Stimulated activated CD4-positive, alpha-beta T cell treated with anti-CD3 and anti-CD28 coated beads, Interleukin-15, amount 100 ng/mL, for 24 hours (primary cell): ENCODE data around the gene PPIE.

Source experiments
- DNase-seq: peaks from one replicate; pipeline ENCODE4 v3.0.0-alpha.2; 2020

The PPIE gene

DNA sequence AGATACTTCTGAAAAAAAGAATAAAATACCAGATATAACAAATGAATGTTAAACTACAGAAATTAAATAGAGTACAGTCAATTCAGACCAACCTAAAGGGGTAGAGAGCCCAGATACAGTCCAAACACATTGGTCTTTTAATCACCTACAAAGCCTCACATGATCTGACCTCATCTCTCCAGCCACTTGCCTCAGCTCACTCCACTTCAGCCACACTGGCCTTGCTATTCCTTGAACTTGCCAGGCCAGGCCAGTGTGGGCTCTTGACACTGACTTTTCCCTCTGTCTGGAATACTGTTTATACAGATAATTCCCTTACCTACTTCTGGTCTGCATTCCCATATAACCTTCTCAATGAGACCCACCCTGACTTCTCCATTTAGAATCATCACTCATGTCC is 17.0 kb upstream of the PPIE start:
- DNase-seq: no peak

DNA sequence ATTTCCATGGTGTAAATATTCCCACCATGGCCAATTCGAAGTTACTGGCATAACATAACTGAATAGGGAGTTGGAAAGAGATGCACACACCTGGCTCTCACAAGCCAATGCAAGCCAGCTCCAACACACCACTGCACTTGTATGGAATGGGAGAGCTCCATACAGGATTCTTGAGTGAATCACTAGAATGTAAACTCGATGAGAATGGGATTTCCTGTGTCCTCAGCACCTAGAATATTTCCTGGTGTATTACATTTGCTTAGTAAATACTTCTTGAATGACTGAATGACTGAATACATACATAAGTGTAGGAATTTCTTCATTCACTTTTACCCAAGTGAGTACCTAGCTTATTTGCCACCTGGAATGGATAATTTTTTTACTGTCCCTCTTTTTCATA is 16.2 kb upstream of the PPIE start:
- DNase-seq: no peak

DNA sequence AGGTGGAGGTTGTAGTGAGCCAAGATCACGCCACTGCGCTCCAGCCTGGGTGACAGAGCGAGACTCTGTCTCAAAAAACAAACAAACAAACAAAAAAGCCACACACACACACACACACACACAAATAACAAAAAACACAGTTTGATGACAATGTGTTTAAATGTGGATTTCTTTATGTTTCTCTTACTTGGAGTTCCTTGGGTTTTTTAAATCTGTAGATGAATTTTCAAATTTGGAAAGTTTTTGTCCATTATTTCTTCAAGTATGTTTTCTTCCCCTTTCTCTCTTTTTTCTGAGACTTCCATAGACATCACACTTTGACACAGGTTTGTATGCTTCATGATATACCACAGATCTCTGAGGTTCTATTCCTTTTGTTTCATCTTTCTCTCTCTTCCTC is 12.1 kb upstream of the PPIE start:
- no peak for DNase-seq

DNA sequence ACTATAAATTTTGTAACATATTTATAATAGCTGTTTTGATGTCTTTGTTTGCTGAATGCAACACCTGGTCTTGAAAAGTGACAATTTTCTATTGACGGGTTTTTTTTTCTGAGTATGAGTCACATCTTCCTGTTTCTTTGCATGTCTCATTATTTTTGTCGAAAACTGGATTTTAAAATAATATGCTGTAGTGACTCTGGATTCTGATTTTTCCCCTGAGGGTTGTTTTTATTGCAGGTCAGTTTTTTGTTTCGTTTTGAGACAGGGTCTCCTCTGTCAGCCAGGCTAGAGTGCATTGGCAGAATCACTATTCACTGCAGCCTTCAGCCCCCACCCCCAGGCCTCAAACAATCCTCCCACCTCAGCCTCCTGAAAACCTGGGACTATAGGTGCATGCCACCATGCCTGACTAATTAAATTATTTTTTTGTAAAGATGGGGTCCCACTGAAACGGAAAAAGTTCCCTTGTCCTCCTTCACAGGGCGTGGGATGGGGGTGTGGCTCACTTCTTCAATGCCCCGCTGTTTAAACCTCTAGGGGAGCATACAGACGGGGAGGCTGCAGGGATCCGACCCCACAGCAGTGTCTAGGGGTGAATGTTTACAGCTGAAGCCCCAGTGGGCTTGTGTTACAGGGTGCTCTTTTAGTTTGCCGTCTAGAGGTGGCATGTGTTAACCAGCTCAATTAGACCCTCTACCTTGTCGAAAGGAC is 11.3 kb upstream of the PPIE start:
- DNase-seq: no peak

DNA sequence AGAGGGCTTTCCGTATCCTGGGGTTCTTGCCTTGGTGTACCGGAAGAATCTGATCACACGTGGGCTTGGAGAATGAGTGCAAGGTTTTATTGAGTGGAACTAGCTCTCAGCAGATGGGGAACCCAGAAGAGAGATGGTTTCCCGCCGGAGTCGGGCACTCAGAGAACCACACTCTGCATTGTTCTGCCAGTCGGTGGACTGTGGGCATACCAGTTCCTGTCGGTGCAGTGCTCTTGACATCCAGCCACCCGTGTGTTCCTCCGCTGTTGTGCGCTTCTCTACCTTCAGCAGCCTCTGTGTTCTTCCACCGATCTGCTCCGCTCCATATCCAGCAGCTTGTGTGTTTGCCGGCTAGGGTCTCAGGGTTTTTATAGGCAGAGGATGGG is 10.8 kb upstream of the PPIE start:
- DNase-seq: no peak

DNA sequence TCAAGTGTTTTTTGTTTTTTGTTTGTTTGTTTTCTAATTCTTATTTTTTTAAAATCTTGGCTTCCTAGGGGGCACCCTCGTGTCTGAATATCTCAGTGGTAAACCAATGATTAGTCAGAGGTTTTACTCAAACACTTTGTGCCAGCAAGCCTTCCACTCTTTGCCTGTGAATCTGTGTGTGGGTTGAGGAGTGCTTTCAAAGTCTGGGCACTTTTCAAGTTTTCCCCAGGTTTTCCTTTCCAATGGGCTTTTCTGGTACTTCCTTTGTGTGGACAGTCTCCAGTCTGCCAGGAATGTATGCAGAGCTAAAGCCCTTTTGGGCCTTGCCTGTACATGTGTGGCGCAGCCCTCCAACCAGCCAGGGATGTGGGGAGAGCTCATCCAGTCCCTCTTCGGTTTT is 9.7 kb upstream of the PPIE start:
- no peak for DNase-seq

DNA sequence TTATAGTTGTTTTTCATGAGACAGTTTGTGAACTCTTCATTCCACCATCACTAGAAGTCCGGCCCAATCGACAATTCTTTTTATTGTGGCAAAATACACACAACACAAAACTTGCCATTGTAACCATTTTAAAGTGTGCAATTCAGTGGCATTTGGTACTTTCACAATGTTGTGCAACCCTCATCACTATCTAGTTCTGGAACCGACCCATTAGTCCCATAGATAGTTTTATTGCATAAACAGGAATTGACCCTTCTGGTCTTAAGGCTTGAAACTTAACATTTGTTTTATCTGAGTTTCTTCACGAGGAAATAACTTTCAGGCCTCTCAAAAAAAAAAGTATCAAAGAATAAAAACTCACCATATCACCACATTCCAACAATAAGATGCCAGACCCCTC is 8.8 kb upstream of the PPIE start:
- no peak for DNase-seq

DNA sequence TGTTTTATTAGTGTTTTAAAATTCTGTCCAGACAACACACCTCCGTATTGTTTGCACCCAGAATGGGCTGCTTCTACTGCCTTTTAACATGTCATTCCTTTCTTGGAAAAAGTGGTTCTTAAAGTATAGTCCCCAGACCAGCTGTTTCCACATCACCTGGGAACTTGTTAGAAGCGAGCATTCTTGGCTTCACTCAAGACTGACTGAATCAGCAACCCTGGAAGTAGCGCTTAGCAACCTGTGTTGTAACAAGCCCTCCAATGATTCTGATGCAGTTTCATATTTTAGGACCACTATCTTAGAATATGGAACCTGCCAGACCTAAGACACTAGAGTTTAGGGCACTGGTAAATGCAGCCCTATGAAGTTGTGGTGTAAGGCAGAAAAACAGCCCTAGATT is 6.0 kb upstream of the PPIE start:
- no peak for DNase-seq

DNA sequence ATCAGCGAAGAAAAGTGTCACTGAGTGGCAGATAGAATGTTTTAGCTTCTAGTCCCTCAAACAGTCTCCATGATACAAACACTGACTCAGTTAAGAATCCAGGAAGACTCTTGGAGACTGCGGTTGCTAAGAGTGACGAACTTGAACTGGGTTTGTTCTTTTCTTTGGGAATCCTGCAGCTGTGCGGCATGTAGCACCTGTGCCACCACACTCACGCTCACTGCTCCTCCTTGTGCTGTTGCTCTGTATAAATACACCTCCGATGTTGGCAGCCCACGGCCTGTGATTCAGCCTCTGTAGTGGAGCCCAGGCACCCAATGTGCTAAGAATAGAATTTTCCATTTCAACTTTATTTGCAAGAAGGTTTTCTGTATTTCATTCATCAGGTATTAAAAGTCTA is 5.5 kb upstream of the PPIE start:
- no peak for DNase-seq

DNA sequence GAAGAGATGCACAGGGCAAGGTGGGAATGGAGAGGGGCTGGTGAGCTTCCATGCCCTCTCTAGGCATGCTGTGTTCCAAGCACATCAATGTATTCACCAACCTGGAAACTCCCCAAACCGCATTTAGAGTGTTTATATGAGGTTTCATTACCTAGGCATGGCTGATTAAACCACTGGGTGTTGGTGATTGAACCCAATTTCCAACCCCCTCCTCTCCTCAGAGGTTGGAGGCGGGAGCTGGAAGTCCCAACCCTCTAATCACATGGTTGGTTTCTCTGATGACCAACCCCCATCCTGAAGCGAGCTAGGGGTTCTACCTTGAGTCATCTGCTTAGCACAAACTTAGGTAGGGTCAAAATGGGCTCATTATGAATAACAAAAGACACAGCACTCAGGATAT is 3.0 kb upstream of the PPIE start:
- no peak for DNase-seq

DNA sequence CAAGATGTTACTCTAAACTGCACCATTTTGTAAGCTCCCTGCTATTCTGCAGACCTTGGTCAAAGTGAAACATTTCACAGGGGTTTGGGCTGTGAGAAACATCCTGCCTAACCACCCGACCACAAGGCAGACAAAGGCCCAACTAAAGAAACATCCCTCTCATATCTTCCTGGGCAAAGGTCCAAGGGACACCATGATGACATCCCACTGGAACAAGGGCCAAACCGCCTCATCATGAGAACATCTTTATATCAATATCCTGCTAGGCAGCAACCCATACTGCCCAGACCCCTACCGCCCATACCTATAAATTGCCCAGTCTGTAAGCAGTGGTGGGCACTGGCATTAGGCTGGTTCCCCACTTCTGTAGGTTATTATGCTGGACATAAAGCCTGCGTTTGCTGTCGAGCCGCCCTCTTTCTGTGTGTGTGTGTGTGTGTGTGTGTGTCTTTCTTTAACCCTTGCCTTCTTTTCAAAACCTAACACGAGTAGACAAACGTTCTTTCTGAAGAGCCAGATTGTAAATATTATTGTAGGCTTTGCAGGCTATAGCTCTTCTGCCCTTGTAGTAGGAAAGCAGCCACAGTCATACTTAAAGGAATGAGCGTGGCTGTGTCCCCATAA is 1.0 kb upstream of the PPIE start:
- DNase-seq: no peak

DNA sequence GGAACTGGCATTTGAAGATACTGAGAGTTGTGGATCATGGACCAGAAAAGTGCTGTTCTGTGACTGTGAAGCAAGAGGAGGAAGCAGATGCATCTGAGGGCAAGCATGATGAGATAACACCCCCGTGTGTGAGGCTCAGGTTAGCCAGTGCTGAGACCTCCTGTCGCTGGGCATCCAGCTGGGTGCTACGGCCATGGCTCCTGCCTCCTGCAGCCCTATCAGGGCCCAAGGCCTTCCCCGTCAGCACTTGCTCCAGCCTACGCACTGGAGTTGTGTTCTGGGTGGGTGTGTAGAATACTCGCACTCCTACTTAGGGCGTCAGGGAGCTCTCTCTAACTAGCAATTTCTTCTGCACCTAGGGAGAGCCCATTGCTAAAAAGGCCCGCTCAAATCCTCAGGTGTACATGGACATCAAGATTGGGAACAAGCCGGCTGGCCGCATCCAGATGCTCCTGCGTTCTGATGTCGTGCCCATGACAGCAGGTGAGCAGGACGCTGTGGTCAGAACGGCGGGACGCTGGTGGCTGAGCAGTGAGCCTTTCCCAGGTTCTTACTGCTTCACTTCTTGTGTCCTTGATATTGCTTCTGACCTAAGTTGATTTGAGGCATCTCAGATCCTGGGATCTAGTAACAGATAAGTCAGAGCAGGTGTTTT is 6.5 kb downstream of the PPIE start:
- DNase-seq: no peak

DNA sequence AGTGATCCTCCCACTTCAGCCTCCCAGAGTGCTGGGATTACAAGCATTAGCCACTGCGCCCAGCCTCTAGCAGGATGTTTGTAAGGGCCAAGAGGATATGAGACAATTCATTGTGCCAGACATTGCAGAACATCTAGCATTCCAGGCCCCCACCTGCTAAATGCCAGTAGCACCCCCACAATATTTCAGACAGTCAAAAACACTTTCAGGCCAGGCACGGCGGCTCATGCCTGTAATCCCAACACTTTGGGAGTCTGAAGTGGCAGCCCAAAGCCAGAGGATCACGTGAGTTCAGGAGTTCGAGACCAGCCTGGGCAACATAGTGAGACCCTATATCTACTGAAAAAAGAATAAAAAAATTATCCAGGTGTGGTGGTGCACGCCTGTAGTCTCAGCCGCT is 12.9 kb downstream of the PPIE start:
- DNase-seq: no peak

DNA sequence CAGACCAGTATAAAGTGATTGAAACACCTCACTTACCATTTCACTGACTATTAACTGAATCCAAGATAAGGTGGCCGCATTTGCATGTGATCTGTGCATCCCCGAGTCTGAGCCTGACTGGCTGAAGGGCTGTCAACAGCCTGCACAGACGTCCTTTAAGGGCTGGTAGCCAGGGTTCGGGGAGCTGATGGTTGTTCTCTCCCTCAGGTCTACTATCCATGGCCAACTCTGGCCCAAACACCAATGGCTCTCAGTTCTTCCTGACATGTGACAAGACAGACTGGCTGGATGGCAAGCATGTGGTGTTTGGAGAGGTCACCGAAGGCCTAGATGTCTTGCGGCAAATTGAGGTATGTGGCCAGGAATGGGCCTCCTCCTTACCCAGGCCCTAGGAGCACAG is 14.0 kb downstream of the PPIE start:
- DNase-seq: no peak

DNA sequence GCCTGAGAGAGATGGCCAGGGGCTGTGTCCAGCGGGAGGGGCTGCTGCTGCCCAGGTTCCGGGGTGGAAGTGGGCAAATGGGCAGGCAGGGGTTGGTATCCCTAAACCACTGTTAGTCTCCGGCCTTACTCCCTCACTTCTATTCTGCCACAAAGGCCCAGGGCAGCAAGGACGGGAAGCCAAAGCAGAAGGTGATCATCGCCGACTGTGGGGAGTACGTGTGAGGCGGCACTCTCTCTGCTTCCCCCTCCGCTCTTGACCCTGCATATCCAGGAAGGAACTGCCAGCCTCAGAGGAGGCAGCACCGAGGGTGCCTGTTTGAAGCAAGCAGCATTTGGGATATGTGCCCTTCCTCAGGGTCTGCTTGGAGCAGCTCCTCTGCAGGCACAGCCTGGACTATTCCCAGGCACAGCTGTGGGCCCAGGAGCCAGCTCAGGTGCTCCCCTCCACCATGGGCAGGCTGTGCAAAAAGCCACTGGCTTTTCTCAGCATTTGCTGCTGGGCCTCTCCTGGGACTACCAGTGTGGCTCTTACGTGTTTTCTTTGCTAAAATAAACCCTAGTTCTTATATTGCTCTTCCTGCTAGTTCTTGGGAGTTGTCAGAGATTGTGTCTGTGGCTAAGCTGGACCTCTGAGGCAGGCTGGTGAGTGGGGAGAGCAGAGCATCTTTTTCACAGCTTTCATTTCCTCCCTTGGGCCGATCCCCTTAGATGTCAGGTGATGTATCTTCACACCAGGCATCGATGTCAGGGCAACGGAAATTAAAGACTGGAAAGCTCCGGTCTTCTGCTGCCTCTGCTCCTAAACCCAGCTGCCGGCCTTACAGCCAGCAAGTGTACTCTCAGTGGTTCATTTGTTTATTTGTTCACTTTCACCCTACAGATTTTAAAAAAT is 14.7 kb downstream of the PPIE start:
- DNase-seq: no peak

DNA sequence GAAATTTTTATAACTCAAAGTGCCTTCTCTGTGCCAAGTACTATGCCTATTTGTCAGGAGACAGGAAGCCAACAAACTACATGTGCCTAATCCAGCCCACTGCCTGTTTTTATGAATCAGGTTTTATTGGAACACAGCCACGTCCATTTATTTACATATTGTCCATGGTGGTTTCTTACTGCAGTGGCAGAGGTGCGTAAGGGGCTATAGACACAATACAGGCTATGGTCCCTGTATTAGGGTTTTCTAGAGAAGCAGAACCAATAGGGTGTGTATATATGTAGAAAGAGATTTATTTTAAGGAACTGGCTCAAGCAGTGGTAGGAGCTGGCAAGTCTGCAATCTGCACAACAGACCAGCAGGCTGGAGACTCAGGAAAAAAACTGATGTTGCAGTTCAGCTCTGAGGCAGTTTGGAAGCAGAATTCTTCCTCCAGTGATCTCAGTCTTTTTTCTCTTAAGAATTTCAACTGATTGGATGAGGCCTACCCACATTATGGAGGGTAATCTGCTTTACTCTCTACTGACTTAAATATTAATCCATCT is 15.4 kb downstream of the PPIE start:
- no peak for DNase-seq

DNA sequence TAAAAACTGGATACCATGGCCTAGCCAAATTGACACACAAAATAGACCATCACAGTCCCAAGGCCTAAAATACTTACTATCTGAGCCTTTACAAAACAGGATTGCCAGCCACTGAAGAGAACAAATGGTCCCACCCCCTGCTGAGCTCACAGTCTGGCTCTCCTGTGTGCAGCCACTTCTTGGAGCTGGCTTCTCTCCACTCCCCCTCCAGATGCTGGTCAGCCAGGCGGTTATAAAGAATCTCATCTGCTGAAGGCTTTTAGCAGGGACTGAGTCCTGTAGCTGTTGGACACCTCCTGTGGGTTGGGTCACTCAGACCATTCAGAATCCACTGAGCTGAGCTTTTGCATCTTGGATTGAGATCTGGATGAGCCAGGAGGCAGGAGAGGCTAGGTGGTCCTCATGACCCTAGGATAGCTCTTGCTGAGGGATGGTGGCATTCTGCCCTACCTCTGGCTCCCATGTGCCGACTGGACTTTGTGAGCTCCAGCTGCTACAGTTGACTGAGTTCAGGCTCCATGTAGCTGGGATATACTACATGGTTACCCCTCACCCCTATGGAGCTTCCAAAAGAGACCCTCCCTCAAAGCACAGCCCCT is 16.3 kb downstream of the PPIE start:
- DNase-seq: no peak

DNA sequence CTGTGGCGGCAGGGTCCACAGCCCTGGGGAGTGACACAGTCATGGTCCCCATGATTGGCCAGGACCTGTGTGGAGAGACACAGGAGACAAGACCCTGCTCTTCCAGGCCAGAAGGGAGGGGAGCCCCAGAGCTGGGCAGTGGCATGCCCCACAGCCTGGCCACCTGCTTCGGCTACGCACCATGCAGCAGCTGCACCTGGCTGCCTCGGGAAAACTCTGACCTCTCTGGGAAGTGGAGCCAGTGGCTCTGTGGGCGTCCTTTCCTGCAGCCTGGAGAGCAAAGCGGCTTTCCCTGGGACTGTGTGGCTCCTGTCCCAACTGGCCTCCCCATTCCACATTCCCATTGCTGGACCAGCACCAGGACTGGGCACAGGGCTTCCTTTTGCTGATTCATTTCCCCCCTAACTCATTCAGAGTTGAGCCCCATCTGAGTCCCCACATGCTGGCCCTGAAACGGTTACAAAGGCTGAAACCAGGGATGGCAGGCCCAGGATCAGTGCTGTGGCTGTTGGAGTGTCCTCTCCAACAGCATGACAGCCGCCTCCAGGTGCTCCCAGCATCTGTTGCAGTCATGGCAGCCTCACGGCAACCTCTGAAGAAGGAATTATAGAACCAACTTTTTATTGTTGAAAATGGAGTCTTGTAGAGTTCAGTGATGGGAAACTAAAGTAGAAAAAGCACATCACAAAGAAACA is 17.4 kb downstream of the PPIE start:
- DNase-seq: no peak

DNA sequence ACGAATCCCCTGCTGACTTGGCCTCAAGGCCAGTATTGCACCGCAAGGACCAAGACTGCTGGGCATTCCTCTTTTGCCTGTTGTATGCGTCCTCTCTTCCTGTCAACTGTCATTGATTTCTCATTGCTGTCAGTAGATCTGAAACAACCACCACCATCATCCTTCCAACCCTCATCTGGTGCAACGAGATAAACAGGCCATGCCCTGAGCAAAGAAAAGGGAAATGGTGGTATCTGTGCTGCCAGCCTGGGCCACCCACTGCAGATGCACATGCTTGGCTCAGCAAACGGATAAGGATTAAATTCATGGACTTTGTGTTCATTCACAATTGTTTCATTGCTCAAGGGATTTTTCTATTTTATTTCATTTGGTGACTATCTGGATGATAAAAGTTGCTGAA is 18.8 kb downstream of the PPIE start:
- no peak for DNase-seq

DNA sequence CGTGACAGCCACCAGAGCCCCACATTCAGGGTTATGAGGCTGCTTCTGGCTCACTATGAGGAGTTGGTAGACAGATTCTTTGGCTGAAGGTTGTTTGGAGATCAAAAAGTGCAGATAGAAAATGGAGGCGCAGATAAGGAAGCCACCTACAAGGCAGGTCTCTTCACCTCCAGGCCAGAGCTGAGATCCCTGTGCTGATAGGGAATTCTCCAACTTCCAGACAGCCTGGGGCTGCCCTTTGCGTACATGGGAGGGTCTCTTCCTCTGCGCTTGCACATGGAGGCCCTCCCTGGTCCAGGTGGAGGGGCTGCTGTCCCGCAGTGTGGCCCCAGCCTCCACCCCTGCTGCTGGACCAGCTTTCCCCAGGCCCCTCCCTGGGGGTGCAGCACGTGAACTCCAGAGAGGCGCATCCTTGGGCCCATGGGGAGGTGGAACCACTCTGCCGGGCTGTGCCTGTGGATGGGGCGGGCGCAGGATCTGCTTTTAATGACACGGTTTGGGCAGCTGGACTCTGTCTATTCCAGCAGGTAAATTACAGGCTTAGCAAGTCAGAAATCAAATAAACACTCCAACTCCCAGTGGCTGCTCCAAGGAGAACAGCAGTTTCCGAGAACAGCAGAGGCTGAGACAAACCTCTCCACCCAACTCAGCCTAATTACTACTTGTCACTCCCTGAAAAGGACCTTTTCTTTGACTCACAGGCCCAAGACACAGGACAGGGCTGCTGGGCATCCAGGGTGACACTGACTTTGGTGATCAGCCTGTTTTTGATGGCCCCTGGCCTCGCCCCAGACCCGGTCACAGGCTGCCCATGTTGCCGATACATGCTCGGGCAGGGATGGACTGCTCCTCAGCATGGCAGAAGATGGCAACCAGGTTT is 20.1 kb downstream of the PPIE start:
- no peak for DNase-seq

DNA sequence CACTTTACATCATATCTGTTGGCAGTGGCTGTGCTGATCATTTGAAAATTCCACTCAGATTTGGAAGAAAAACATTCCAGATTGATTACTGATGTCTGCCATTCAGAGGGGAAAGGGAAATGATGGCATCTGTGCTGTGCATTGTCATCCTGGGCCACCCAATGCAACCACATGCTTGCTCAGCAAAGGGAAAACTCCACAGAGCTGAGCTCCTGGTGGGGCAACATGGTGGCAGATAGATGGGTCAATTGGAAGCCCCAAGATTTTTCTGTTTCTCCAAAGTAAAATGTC is 20.7 kb downstream of the PPIE start:
- DNase-seq: no peak
